H9 (cell line): ENCODE measurements around the gene FAM174B. TPM values are rescaled to one million over a fixed set of nuclear protein-coding genes. Genes with fewer than 3 reads are reported as not detected.

Experiments
- DNase-seq: peaks from one replicate; pipeline ENCODE4 v3.0.0-alpha.2; 2017
- H2AFZ ChIP-seq: one replicate; pipeline ENCODE4 v1.6.1; 2013; ENCODE audit warnings: mild to moderate bottlenecking, low read length, control low read depth, moderate library complexity
- H2AK5ac ChIP-seq: 2 replicates; pipeline ENCODE4 v1.6.1; 2013; ENCODE audit warnings: low read length, control low read depth, mixed read lengths; ENCODE audit not compliant: insufficient read length
- H2BK120ac ChIP-seq: one replicate; pipeline ENCODE4 v1.6.1; 2013; ENCODE audit warnings: low read depth, mild to moderate bottlenecking, low read length, control low read depth, inconsistent platforms; ENCODE audit not compliant: poor library complexity, severe bottlenecking
- H2BK12ac ChIP-seq: 2 replicates; pipeline ENCODE4 v1.6.1; 2013; ENCODE audit warnings: low read length, control low read depth, mixed read lengths, low read depth; ENCODE audit not compliant: insufficient read length
- H2BK15ac ChIP-seq: 2 replicates; pipeline ENCODE4 v1.6.1; 2013; ENCODE audit warnings: low read depth, low read length, control low read depth
- H2BK20ac ChIP-seq: one replicate; pipeline ENCODE4 v1.6.1; 2013; ENCODE audit warnings: low read depth, mild to moderate bottlenecking, low read length, control low read depth, inconsistent platforms; ENCODE audit not compliant: poor library complexity, severe bottlenecking
- H2BK5ac ChIP-seq: 2 replicates; pipeline ENCODE4 v1.6.1; 2013; ENCODE audit warnings: low read length, control low read depth, mixed read lengths; ENCODE audit not compliant: insufficient read length
- H3K14ac ChIP-seq: 2 replicates; pipeline ENCODE4 v1.6.1; 2013; ENCODE audit warnings: low read length, control low read depth; ENCODE audit not compliant: insufficient read depth
- H3K18ac ChIP-seq: 2 replicates; pipeline ENCODE4 v1.6.1; 2013; ENCODE audit warnings: low read depth, mild to moderate bottlenecking, mixed read lengths, low read length, control low read depth; ENCODE audit not compliant: insufficient read length
- H3K23ac ChIP-seq: 2 replicates; pipeline ENCODE4 v1.6.1; 2013; ENCODE audit warnings: low read length, control low read depth, mixed read lengths, low read depth; ENCODE audit not compliant: insufficient read length
- H3K23me2 ChIP-seq: 2 replicates; pipeline ENCODE4 v1.6.1; 2013; ENCODE audit warnings: low read depth, mild to moderate bottlenecking, mixed read lengths, low read length, control low read depth; ENCODE audit not compliant: insufficient read length, poor library complexity, severe bottlenecking
- H3K27ac ChIP-seq: 2 replicates; pipeline ENCODE4 v1.5.1; 2013; ENCODE audit warnings: low read length, control low read depth, mixed read lengths, low read depth; ENCODE audit not compliant: insufficient read length
- H3K27me3 ChIP-seq: 2 replicates; pipeline ENCODE4 v1.6.1; 2013; ENCODE audit warnings: low read length, control low read depth, inconsistent platforms; ENCODE audit not compliant: insufficient read depth
- H3K4ac ChIP-seq: 2 replicates; pipeline ENCODE4 v1.6.1; 2013; ENCODE audit warnings: low read depth, mild to moderate bottlenecking, control low read depth, inconsistent platforms, low read length, moderate library complexity
- H3K4me1 ChIP-seq: 2 replicates; pipeline ENCODE4 v1.6.1; 2013; ENCODE audit warnings: low read length, control low read depth, inconsistent platforms; ENCODE audit not compliant: insufficient read depth
- H3K4me2 ChIP-seq: 2 replicates; pipeline ENCODE4 v1.6.1; 2013; ENCODE audit warnings: low read length, control low read depth, mixed read lengths; ENCODE audit not compliant: insufficient read length, insufficient read depth
- H3K56ac ChIP-seq: 2 replicates; pipeline ENCODE4 v1.6.1; 2013; ENCODE audit warnings: low read depth, mild to moderate bottlenecking, mixed read lengths, low read length, control low read depth; ENCODE audit not compliant: insufficient read length
- H3K79me1 ChIP-seq: 2 replicates; pipeline ENCODE4 v1.6.1; 2013; ENCODE audit warnings: low read depth, mild to moderate bottlenecking, moderate library complexity, low read length, control low read depth, inconsistent platforms; ENCODE audit not compliant: insufficient read depth, poor library complexity, severe bottlenecking
- H3K79me2 ChIP-seq: 2 replicates; pipeline ENCODE4 v1.6.1; 2013; ENCODE audit warnings: low read length, control low read depth, inconsistent platforms; ENCODE audit not compliant: insufficient read depth
- H3K9ac ChIP-seq: 2 replicates; pipeline ENCODE4 v1.6.1; 2013; ENCODE audit warnings: low read length, control low read depth, mixed read lengths; ENCODE audit not compliant: insufficient read length; ENCODE audit errors: extremely low read depth
- H3K9me3 ChIP-seq: one replicate; pipeline ENCODE4 v1.6.1; 2013; ENCODE audit warnings: low read depth, low read length, inconsistent platforms; ENCODE audit not compliant: control insufficient read depth
- H3T11ph ChIP-seq: one replicate; pipeline ENCODE4 v1.6.1; 2013; ENCODE audit warnings: mild to moderate bottlenecking, low read length, control low read depth, inconsistent platforms
- H4K20me1 ChIP-seq: one replicate; pipeline ENCODE4 v1.6.1; 2013; ENCODE audit not compliant: control insufficient read depth, insufficient read length, insufficient read depth
- H4K5ac ChIP-seq: 2 replicates; pipeline ENCODE4 v1.6.1; 2013; ENCODE audit warnings: low read depth, mild to moderate bottlenecking, mixed read lengths, low read length, control low read depth; ENCODE audit not compliant: insufficient read length
- H4K8ac ChIP-seq: replicated peaks from 2 replicates; pipeline ENCODE4 v1.6.1; 2013; ENCODE audit warnings: low read length, control low read depth, mixed read lengths, low read depth; ENCODE audit not compliant: insufficient read length
- H4K91ac ChIP-seq: 2 replicates; pipeline ENCODE4 v1.6.1; 2013; ENCODE audit warnings: low read depth, mild to moderate bottlenecking, moderate library complexity, mixed read lengths, low read length, control low read depth; ENCODE audit not compliant: insufficient read length
- H3K27ac Mint-ChIP-seq, 3 experiments: 2 replicates in 2 of 3; 3 replicates in 1 of 3; pipeline ENCODE4 v1.8.0; 2020 to 2021; ENCODE audit warnings: mixed read lengths in 3 of 3, mild to moderate bottlenecking in 1 of 3, moderate library complexity in 1 of 3
- H3K27me3 Mint-ChIP-seq: 2 replicates; pipeline ENCODE4 v1.8.0; 2021; ENCODE audit warnings: low read depth, mild to moderate bottlenecking, moderate library complexity, mixed read lengths
- H3K36me3 Mint-ChIP-seq, 3 experiments: 2 replicates in 2 of 3; 3 replicates in 1 of 3; pipeline ENCODE4 v1.8.0; 2020 to 2021; ENCODE audit warnings: low read depth in 3 of 3, mixed read lengths in 3 of 3; ENCODE audit not compliant: insufficient read depth in 1 of 3
- H3K4me1 Mint-ChIP-seq, 2 experiments: 2 replicates each; pipeline ENCODE4 v1.8.0; 2020; ENCODE audit warnings: mixed read lengths in 2 of 2
- H3K4me3 Mint-ChIP-seq, 2 experiments: 2 replicates in 1 of 2; 3 replicates in 1 of 2; pipeline ENCODE4 v1.8.0; 2020 to 2021; ENCODE audit warnings: mild to moderate bottlenecking in 2 of 2, mixed read lengths in 2 of 2, moderate library complexity in 1 of 2
- H3K9me3 Mint-ChIP-seq, 2 experiments: 2 replicates in 1 of 2; 3 replicates in 1 of 2; pipeline ENCODE4 v1.8.0; 2020; ENCODE audit warnings: mild to moderate bottlenecking in 2 of 2, mixed read lengths in 2 of 2, moderate library complexity in 1 of 2
- CTCF ChIP-seq: fragments of 200-600 bp; sonication (generic); conservative IDR thresholded peaks from 3 replicates; pipeline ENCODE4 v1.8.0; 2021; ENCODE audit warnings: antibody characterized with exemption, mild to moderate bottlenecking
- WGBS: extraction: QIAGEN DNeasy Blood & Tissue Kit; methylation state at CpG from one replicate; pipeline ENCODE4 v1.1.7; 2013; ENCODE audit warnings: missing lambda C conversion rate, low lambda C conversion rate, mixed read lengths; ENCODE audit not compliant: insufficient read length; ENCODE audit errors: extremely low coverage; 5-methylcytosine and 5-hydroxymethylcytosine counted together
- total RNA-seq: library from RNA; stranded (reverse); gene quantifications from 2 replicates; pipeline ENCODE4 v1.2.1, GENCODE V29; 2021

FAM174B gene
- total RNA-seq, 1 experiment from 2014 or later: 38.0 TPM

DNA sequence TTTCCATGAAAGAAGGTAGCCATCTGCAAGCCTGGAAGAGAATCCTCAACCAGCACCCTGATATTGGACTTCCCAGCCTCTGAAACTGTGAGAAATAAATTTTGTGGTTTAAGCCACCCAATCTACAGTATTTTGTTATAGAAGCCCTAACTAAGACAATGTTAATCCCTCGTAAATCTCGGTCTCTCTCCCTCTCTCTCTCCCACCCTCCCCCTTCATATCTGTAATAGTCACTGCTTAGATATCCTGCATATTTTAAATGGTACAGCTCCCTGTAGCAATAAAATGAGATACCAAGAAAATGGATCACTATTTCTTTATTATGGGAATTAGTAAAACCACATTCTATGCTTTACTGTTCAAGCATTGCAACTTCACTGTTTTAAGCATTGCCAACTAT, 21.0 kb upstream of the FAM174B start:
- H2BK12ac ChIP-seq: no peak overlapping the region
- H3K79me1 ChIP-seq: no peaks in the 10 kb centered on the region
- no peaks in the 10 kb centered on the region; the same call in 1 of the 2 replicates for H3K27me3 ChIP-seq
- Mint-ChIP-seq H3K36me3 (no peaks in the 10 kb centered on the region), H3K27ac (no peak overlapping the region), H3K9me3 (no peaks in the 10 kb centered on the region; a peak in 2 of 5 replicates), H3K4me3 (no peak overlapping the region), H3K4me1 (peaks cover 4 to 17% of the 10 kb centered on the region in 2 experiments), H3K27me3 (peaks cover 29% of the 10 kb centered on the region)
- no peak overlapping the region for H3T11ph ChIP-seq
- H3K56ac ChIP-seq: no peak overlapping the region
- H3K23me2 ChIP-seq: no peaks in the 10 kb centered on the region
- no CpG with 5 or more reads among the region's 2 CpGs for WGBS
- no peak overlapping the region for H3K27ac ChIP-seq
- H3K9ac ChIP-seq: no peak overlapping the region
- no peak overlapping the region for H3K23ac ChIP-seq
- no peak overlapping the region for H2AK5ac ChIP-seq
- H3K18ac ChIP-seq: no peak overlapping the region
- no peak overlapping the region for H2BK20ac ChIP-seq
- no peak overlapping the region for H4K5ac ChIP-seq
- H2AFZ ChIP-seq: no peak overlapping the region
- H2BK5ac ChIP-seq: no peak overlapping the region
- no peaks in the 10 kb centered on the region for H3K9me3 ChIP-seq
- no peak overlapping the region for H4K8ac ChIP-seq
- no peak overlapping the region for H4K91ac ChIP-seq
- TF ChIP-seq CTCF: no peak
- H2BK120ac ChIP-seq: no peak overlapping the region
- H2BK15ac ChIP-seq: no peak overlapping the region
- no peak for DNase-seq
- H3K14ac ChIP-seq: no peak overlapping the region
- H3K4me2 ChIP-seq: no peak overlapping the region
- H3K4ac ChIP-seq: no peak overlapping the region
- H4K20me1 ChIP-seq: no peaks in the 10 kb centered on the region
- no peaks in the 10 kb centered on the region for H3K79me2 ChIP-seq
- no peaks in the 10 kb centered on the region; the same call in 1 of the 2 replicates for H3K4me1 ChIP-seq
